Right lobe of liver (tissue), 4 donors: ENCODE results near the gene EPHA8.

Experiments
- CTCF ChIP-seq, 4 donors: fragments of 200-600 bp in 3 of 4; fragments of 450-650 bp in 1 of 4; IDR thresholded peaks; one replicate each; pipeline versions ENCODE4 v1.5.1 to v1.8.0; 2016 to 2022; ENCODE audit warnings: antibody characterized with exemption in 4 of 4, mild to moderate bottlenecking in 2 of 4
- POLR2A ChIP-seq: fragments of 450-650 bp; IDR thresholded peaks from one replicate; pipeline ENCODE4 v1.6.1; 2017; ENCODE audit warnings: antibody characterized with exemption, mild to moderate bottlenecking
- donor health status: DM: no; HTN: no; CAD: no.
- donor health status: DM: no; HTN: no; CAD: no.
- donor health status: DM: no; HTN: yes; CAD: no.

DNA sequence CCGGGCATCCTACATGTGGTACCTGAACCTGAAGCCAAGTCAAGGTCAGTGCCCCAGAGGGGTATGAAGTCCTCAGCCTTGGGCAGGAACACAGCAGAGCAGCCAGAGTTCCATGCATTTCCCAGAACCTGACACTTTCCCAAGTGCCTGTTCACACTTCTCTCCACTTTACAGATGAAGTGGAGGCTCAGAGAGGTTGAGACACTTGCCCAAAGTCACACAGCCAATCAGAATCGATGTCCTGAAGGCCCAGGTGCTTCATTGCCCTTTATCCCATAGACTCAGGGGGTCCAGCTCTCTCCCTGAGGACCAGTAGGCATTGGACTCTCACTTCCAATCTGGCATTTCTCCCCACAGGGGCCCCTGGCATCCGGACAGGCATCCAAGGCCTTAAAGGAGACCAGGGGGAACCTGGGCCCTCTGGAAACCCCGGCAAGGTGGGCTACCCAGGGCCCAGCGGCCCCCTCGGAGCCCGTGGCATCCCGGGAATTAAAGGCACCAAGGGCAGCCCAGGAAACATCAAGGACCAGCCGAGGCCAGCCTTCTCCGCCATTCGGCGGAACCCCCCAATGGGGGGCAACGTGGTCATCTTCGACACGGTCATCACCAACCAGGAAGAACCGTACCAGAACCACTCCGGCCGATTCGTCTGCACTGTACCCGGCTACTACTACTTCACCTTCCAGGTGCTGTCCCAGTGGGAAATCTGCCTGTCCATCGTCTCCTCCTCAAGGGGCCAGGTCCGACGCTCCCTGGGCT, 75.4 kb downstream of the EPHA8 start:
- TF ChIP-seq CTCF (IDR thresholded peaks at IDR 0.05) (no peak), POLR2A (no peak)
